Vagina (tissue), 2 donors: ENCODE data around the gene ADISSP. TPM values are rescaled to one million over a fixed set of nuclear protein-coding genes. Genes with fewer than 3 reads are reported as not detected.

ENCODE experiments used
- DNase-seq, 2 donors: peaks; one replicate each; pipeline ENCODE4 v3.0.0-alpha.2; 2017; ENCODE audit errors: extremely low spot score in 2 of 2
- H3K27ac ChIP-seq: fragments of 200-600 bp; sonication (generic); one replicate; pipeline ENCODE4 v1.5.1; 2019
- H3K27me3 ChIP-seq: fragments of 200-600 bp; sonication (generic); one replicate; pipeline ENCODE4 v1.5.1; 2019
- H3K36me3 ChIP-seq, 2 donors: fragments of 200-600 bp; sonication (generic); one replicate each; pipeline ENCODE4 v1.5.1; 2017 to 2019
- H3K4me1 ChIP-seq: fragments of 200-600 bp; sonication (generic); one replicate; pipeline ENCODE4 v1.5.1; 2019
- H3K4me3 ChIP-seq, 2 donors: fragments of 200-600 bp; sonication (generic); 1 replicate in 1 of 2; 2 replicates in 1 of 2; pipeline ENCODE4 v1.5.1; 2016 to 2019
- H3K9me3 ChIP-seq: fragments of 200-600 bp; sonication (generic); one replicate; pipeline ENCODE4 v1.5.1; 2019
- POLR2A ChIP-seq, 2 donors: fragments of 450-650 bp; IDR thresholded peaks; one replicate each; pipeline ENCODE4 v1.6.1; 2017; ENCODE audit warnings: antibody characterized with exemption in 2 of 2, mild to moderate bottlenecking in 2 of 2, moderate library complexity in 2 of 2
- POLR2AphosphoS5 ChIP-seq, 2 donors: sonication (generic); formaldehyde crosslinking; IDR thresholded peaks; one replicate each; pipeline ENCODE4 v1.9.0; 2017; ENCODE audit warnings: antibody characterized with exemption in 2 of 2, mild to moderate bottlenecking in 2 of 2, low read depth in 1 of 2; ENCODE audit not compliant: insufficient read depth in 1 of 2
- intact Hi-C: fragments of 100-400 bp; cut with DNase I; formaldehyde crosslinking; loops from one replicate; pipeline ENCODE4 v1.15.1; 2023
- total RNA-seq: library from RNA; depleted of rRNA; stranded (reverse); fragments of >200 nt; gene quantifications from one replicate; pipeline ENCODE4 v1.2.3, GENCODE V29; 2016
- TF ChIP-seq, protein P1 (sequence below), 3 experiments: fragments of 450-650 bp in 2 of 3; fragments of 200-600 bp in 1 of 3; sonication (generic) in 1 of 3; IDR thresholded peaks; one replicate each; pipeline ENCODE4 v1.5.1; 2017 to 2019; ENCODE audit warnings: antibody characterized with exemption in 3 of 3, mild to moderate bottlenecking in 2 of 3, moderate library complexity in 2 of 3

Gene ADISSP
- total RNA-seq, 1 donor from 2014 or later: 16.0 TPM

- peak in 1 of 2 donors; percentile 88 for DNase-seq
- no peak overlapping the region for H3K4me3 ChIP-seq
- H3K36me3 ChIP-seq: no peaks in the 10 kb centered on the region
- no peaks in the 10 kb centered on the region for H3K9me3 ChIP-seq
- no peaks in the 10 kb centered on the region for H3K27me3 ChIP-seq
- TF ChIP-seq POLR2A (IDR thresholded peaks at IDR 0.05) (no peak), POLR2AphosphoS5 (IDR thresholded peaks at IDR 0.05; ENCODE audit: insufficient read depth in 1 of 2, low read depth in 1 of 2) (no peak)
- TF ChIP-seq, protein P1, sequence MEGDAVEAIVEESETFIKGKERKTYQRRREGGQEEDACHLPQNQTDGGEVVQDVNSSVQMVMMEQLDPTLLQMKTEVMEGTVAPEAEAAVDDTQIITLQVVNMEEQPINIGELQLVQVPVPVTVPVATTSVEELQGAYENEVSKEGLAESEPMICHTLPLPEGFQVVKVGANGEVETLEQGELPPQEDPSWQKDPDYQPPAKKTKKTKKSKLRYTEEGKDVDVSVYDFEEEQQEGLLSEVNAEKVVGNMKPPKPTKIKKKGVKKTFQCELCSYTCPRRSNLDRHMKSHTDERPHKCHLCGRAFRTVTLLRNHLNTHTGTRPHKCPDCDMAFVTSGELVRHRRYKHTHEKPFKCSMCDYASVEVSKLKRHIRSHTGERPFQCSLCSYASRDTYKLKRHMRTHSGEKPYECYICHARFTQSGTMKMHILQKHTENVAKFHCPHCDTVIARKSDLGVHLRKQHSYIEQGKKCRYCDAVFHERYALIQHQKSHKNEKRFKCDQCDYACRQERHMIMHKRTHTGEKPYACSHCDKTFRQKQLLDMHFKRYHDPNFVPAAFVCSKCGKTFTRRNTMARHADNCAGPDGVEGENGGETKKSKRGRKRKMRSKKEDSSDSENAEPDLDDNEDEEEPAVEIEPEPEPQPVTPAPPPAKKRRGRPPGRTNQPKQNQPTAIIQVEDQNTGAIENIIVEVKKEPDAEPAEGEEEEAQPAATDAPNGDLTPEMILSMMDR (IDR thresholded peaks at IDR 0.05): no peak
- peak overlapping the region; percentile 88 for H3K27ac ChIP-seq
- peaks cover 48% of the 10 kb centered on the region for H3K4me1 ChIP-seq
- intact Hi-C loops: no loop called here
Measured at GRCh38 chr20:3812975-3813847, 45.7 kb upstream of the ADISSP start.

DNA sequence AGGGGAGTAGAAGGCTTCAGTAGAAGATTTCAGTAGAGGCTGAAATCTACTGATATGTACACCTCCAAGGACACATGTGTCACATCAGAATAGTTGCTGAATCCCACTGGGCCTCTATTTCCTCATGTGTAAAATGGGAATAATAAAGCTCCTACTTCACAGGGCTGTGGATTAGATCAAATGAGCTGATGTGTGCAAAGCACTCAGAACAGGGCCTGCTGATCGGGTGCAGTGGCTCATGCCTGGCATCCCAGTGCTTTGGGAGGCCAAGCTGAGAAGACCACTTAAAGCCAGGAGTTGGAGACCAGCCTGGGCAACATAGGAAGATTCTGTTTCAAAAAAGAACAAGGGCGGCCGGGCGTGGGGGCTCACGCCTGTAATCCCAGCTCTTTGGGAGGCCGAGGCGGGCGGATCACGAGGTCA is 44.7 kb upstream of the ADISSP start:
- H3K36me3 ChIP-seq: no peaks in the 10 kb centered on the region
- H3K4me3 ChIP-seq: no peak overlapping the region
- H3K27me3 ChIP-seq: no peaks in the 10 kb centered on the region
- DNase-seq: peak in 1 of 2 donors; percentile 90
- TF ChIP-seq POLR2AphosphoS5 (IDR thresholded peaks at IDR 0.05; ENCODE audit: insufficient read depth in 1 of 2, low read depth in 1 of 2): no peak
- TF ChIP-seq, protein P1 (IDR thresholded peaks at IDR 0.05): no peak
- no peaks in the 10 kb centered on the region for H3K9me3 ChIP-seq
- H3K4me1 ChIP-seq: peaks cover 54% of the 10 kb centered on the region
- peak overlapping the region; percentile 88 for H3K27ac ChIP-seq
- intact Hi-C loops: no loop called here

DNA sequence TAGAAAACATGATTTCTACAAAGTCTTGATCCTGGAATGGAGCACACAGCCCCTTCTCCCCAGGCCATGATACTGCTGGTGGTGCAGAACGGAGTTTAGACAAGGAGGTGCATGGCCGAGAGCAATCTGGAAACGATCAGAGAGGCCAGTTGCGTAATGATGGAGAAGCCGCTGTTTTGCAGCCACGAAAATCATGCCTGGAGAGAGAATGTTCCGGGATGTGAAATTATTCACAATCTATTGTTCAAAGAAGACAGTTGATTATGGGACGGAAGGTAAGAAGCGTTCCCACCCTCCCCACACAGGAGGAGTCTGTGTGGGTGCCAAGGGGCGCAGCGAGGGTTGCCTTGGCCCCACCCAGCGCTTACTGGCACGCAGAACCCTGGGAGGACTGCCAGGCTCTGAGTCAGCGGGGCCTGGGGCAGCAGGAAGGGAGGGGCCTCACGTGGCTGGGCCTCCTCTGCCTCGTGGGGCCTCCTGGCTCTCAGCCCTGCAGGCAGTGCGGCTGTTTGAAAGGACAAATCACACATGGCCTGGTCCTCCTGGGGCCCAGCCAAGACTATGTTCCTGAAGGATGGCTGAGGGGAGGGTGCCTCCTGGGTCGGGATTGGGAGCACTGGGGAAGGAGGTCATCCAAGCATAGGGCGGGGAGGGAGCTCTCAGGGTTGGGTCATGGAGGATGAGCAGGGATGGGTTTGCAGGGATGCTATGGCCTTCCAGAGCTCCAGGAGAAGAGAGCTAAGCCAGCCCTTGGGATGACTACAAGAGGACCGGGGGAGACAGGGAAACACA is 44.1 kb upstream of the ADISSP start:
- no peaks in the 10 kb centered on the region for H3K36me3 ChIP-seq
- peak overlapping the region; percentile 88 for H3K27ac ChIP-seq
- peak in 1 of 2 donors; percentile 99 for DNase-seq
- H3K9me3 ChIP-seq: no peaks in the 10 kb centered on the region
- H3K27me3 ChIP-seq: no peaks in the 10 kb centered on the region
- intact Hi-C loops: no loop called here
- TF ChIP-seq POLR2AphosphoS5 (IDR thresholded peaks at IDR 0.05; ENCODE audit: insufficient read depth in 1 of 2, low read depth in 1 of 2) (peak; percentile 100), POLR2A (IDR thresholded peaks at IDR 0.05) (peak in 1 of 2 donors; percentile 59)
- TF ChIP-seq, protein P1 (IDR thresholded peaks at IDR 0.05): no peak
- peak overlapping the region; percentile 35 to 36 for H3K4me3 ChIP-seq
- H3K4me1 ChIP-seq: peaks cover 61% of the 10 kb centered on the region

GRCh38 chr20:3808544-3808943 is 41.0 kb upstream of the ADISSP start:
- Histone ChIP-seq H3K4me3 (peak overlapping the region in 1 of 2 donors; percentile 27), H3K27ac (peak overlapping the region; percentile 95), H3K9me3 (no peaks in the 10 kb centered on the region), H3K27me3 (no peaks in the 10 kb centered on the region), H3K36me3 (peaks cover 0 to 13% of the 10 kb centered on the region in 2 donors), H3K4me1 (peaks cover 85% of the 10 kb centered on the region)
- DNase-seq: no peak
- TF ChIP-seq, protein P1 (IDR thresholded peaks at IDR 0.05): no peak
- TF ChIP-seq POLR2A (IDR thresholded peaks at IDR 0.05): no peak
- TF ChIP-seq POLR2AphosphoS5 (IDR thresholded peaks at IDR 0.05; ENCODE audit: insufficient read depth in 1 of 2, low read depth in 1 of 2): no peak
- intact Hi-C loops: no loop called here
